Stimulated activated CD8-positive, alpha-beta memory T cell treated with anti-CD3 and anti-CD28 coated beads, Interleukin-12 subunit alpha, Interleukin-12 subunit beta, amount 100 ng/mL, for 4 hours (primary cell): Measurements from ENCODE around the gene DIP2A.

Experiments
- DNase-seq: peaks from one replicate; pipeline ENCODE4 v3.0.0-alpha.2; 2020; ENCODE audit warnings: low read depth

Gene DIP2A

DNA sequence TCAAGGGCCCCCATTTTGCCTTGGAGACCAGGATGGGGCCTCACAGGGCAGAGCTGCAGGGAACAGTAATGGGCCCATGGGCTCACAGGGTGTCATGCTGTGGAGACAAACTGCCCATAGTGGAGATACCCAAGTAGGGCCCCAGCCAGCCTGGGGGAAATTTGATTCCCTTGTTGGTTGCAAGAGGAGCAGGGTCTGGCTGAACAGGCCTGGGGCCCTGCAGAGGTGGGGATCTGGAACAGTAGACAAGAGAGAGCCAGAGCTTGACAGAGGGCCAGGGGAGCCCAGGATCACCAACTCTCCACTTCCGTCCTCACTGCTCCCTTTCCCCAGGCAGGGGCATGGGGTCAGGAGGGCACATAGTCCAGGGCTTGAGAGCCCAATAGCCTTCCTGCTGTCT is 137.5 kb downstream of the DIP2A start:
- DNase-seq, result no peak

- DNase-seq, result no peak
Measured at GRCh38 chr21:46597031-46597430, 138.3 kb downstream of the DIP2A start.

DNA sequence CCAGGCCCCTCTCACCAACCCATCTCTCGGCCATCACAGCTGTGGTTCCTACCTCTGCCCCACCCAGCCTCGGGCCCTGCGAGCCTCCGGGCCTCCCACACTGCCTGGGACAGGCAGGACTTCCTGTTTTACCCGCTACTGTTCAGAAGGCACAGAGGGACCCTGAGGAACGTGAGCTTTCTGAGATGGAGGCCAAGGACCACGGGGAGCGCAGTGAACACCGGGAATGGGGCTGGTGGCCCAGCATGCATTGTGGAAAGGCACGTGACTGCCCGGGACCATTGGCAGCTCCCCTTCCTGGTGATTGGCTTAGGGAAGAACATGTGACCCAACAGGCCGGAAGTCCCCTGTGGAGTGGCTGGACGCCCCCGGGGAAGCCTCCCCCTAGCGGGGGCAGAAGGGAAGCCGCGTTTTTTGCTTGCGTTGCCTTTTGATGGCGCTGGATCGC is 139.2 kb downstream of the DIP2A start:
- DNase-seq, result no peak

GRCh38 chr21:46598581-46599572 is 140.2 kb downstream of the DIP2A start:
- no peak for DNase-seq

DNA sequence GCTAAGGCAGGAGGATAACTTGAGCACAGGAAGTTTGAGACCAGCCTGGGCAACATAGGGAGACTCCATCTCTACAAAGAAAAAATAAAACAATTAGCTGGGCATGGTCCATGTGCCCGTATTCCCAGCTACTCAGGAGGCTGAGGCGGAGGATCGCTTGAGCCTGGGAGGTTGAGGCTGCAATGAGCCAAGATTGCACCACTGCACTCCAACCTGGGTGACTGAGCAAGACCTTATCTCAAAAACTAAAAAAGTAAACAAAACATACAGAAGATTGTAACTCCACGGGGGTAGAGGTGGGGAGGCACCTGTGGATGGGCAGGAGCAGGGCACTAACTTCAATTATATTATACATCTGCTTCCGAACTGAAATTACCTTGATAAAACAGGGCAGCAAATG is 141.6 kb downstream of the DIP2A start:
- no peak for DNase-seq

DNA sequence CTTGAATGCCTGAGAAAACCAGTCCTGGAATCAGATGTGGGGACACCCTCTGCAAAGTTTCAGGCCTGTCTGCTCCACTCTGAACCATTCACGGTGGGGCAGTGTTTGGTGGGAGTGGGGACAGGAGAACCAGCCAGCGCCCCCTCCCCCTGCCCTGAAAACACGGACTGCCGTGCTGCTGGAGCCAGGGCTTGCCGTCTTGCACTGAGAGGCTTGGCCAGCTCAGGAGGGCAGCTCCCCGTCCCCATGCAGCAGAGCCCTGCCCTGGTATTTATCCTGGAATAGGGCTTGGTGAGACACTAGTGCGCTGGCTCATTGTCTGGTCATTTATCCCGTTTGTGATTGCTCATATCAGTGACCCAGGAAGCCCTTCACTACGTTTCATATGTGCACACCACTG is 142.3 kb downstream of the DIP2A start:
- no peak for DNase-seq

DNA sequence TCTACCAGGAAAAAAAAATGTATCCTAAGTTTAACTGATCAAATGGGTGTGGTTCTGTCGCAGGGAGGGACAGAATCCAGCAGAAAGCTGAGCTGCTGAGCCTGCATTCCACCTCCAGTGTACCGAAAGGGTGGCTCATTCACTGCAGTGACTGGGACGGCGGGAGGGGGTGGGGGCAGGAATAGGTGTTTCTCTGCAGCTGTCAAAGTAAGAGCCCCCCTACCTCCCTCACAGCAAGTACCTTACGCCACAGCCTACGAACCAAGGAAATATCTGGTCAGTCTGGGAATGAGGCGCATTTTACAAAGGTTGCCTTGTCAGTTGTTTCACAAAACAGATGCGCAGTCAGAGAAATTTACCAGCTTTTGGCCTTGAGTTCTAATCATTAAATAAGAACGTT is 144.5 kb downstream of the DIP2A start:
- no peak for DNase-seq

- DNase-seq, result no peak
Measured at GRCh38 chr21:46604329-46604974, 145.8 kb downstream of the DIP2A start.

- DNase-seq, result no peak
Measured at GRCh38 chr21:46604975-46605766, 146.5 kb downstream of the DIP2A start, which contains the start of gene S100B. Gene S100B, minus strand, starts transcription at chr21:46605082. Its CDS starts 2,667 bp downstream, at chr21:46602415.

GRCh38 chr21:46605767-46606426 is 147.2 kb downstream of the DIP2A start:
- DNase-seq, result peak; percentile 28

- no peak for DNase-seq
Measured at GRCh38 chr21:46606427-46606813, 147.7 kb downstream of the DIP2A start.

- no peak for DNase-seq
Measured at GRCh38 chr21:46607636-46608035, 148.9 kb downstream of the DIP2A start.

DNA sequence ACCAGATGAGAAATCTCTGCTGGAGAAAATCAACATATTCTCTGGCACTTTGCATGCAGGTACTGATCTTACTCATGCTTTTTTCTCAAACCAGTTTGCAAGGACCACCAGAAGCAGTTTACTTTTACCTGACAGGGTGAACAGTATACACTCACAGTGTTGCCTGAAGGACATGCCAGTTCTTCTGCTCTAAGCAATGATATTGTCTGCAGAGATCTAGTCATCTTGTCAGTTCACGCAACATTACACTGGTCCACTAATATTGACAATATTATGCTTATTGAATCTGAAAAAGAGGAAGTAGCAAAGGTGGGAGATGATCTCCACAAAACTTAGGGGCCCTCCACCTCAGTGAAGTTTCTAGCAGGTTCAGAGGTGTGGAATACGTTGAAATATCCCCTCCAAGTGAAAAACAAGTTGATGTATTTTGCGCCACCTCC is 150.0 kb downstream of the DIP2A start:
- no peak for DNase-seq

DNA sequence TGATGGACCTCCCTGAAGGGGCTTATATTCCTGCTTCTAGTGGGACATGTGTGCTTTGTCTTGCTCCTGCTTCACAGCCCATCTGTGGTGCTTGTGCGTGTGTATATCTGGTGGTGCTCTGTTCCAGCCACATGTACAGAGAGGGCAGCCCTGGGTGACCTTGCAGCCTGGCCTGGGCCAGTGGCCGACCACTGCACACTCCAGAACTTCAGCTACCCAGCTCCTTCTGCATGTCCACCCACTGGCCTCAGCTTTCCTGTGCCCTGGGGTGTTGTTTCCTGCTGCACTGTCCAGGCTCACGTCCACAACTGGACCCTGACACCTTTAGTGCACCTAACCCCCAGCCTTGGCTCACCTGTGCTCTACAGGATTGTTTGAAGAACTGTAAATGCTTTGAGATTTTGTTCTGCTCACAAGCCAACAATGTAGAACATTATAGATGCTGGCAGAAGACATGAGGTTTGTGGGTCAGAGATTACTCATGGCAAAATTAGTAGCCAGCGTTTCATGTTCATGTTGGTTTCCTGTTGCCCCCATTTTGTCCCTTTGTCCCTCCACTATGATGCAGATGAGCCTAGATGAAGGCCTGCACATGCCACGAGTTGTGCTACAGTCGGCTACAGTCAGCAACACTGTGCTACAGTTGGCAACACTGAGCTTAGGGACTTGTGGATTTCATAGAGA is 151.5 kb downstream of the DIP2A start:
- no peak for DNase-seq

DNA sequence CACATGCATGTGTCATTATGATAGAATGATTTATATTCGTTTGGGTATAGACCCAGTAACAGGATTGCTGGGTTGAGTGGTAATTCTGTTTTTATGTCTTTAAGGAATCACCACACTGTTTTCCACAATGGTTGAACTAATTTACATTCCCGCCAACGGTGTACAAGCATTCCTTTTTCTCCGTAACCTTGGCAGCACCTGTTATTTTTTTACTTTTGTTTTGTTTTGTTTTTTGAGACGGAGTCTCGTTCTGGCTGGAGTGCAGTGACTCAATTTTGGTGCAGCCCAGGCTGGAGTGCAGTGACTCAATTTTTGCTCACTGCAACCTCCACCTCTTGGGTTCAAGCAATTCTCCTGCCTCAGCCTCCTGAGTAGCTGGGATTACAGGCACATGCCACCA is 154.7 kb downstream of the DIP2A start:
- no peak for DNase-seq

DNA sequence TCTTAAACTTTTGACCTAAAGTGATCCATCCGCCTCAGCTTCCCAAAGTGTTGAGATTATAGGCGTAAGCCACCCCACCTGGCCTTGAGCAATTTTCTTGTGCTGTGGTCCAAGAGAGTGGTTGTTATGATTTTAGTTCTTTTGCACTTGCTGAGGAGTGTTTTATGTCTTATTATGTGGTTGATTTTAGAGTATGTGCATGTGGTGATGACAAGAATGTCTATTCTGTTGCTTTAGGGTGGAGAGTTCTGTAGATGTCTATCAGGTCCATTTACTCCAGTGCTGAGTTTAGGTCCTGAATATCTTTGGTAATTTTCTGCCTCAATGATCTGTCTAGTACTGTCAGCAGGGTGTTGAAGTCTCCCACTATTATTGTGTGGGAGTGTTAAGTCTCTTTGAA is 157.4 kb downstream of the DIP2A start:
- no peak for DNase-seq

DNA sequence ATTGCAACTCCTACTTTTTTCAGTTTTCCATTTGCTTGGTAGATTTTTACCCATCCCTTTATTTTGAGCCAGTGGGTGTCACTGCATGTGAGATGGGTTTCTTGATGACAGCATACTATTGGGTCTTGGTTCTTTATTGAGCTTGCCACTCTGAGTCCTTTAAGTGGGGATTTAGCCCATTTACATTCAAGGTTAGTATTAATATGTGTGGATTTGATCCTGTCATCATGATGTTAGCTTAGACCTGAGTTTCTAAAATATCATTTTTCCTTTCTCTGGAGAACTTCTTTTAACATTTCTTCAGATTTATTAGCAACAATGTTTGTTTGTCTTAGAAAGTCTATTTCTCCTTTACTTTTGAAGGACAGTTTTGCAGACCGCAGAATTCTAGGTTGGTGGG is 158.0 kb downstream of the DIP2A start:
- DNase-seq, result no peak

- no peak for DNase-seq
Measured at GRCh38 chr21:46617267-46618051, 158.8 kb downstream of the DIP2A start.

GRCh38 chr21:46618738-46619379 is 160.2 kb downstream of the DIP2A start:
- DNase-seq, result no peak
